HEK293 (cell line): ENCODE measurements around the gene LRRC4C.

Experiments used
- CTCF ChIP-seq: fragments of 450-650 bp; formaldehyde crosslinking; IDR thresholded peaks from 2 replicates; pipeline ENCODE4 v1.5.1; 2016; ENCODE audit warnings: missing biosample characterization, missing genetic modification characterization
- KLF9 ChIP-seq: fragments of 450-650 bp; formaldehyde crosslinking; IDR thresholded peaks from 2 replicates; pipeline ENCODE4 v1.5.1; 2016; ENCODE audit warnings: missing biosample characterization, missing genetic modification characterization, low read depth
- PRDM4 ChIP-seq: fragments of 450-650 bp; formaldehyde crosslinking; IDR thresholded peaks from 2 replicates; pipeline ENCODE4 v1.5.1; 2017; ENCODE audit warnings: missing biosample characterization, missing genetic modification characterization
- SETDB1 ChIP-seq: IDR thresholded peaks from one replicate; pipeline ENCODE4 v1.6.1; 2017; ENCODE audit warnings: mild to moderate bottlenecking, low read length, moderate library complexity, mixed read lengths; ENCODE audit not compliant: insufficient read length
- SP2 ChIP-seq: fragments of 450-650 bp; formaldehyde crosslinking; IDR thresholded peaks from 2 replicates; pipeline ENCODE4 v1.5.1; 2016; ENCODE audit warnings: missing biosample characterization, missing genetic modification characterization
- ZNF140 ChIP-seq: fragments of 450-650 bp; formaldehyde crosslinking; IDR thresholded peaks from 2 replicates; pipeline ENCODE4 v1.5.1; 2016; ENCODE audit warnings: missing biosample characterization, missing genetic modification characterization
- ZNF155 ChIP-seq: fragments of 450-650 bp; formaldehyde crosslinking; IDR thresholded peaks from 2 replicates; pipeline ENCODE4 v1.5.1; 2016; ENCODE audit warnings: missing biosample characterization, missing genetic modification characterization
- ZNF391 ChIP-seq: fragments of 450-650 bp; formaldehyde crosslinking; IDR thresholded peaks from 2 replicates; pipeline ENCODE4 v1.5.1; 2016; ENCODE audit warnings: low read depth, missing biosample characterization, missing genetic modification characterization, borderline replicate concordance
- ZNF394 ChIP-seq: fragments of 450-650 bp; formaldehyde crosslinking; IDR thresholded peaks from 2 replicates; pipeline ENCODE4 v1.5.1; 2016; ENCODE audit warnings: missing biosample characterization, missing genetic modification characterization, mild to moderate bottlenecking, moderate library complexity, borderline replicate concordance
- ZNF670 ChIP-seq: fragments of 450-650 bp; formaldehyde crosslinking; IDR thresholded peaks from 2 replicates; pipeline ENCODE4 v1.5.1; 2016; ENCODE audit warnings: missing biosample characterization, missing genetic modification characterization, low read depth

GRCh38 chr11:40376331-40376730, 1083.1 kb downstream of the LRRC4C start:
- no peak for TF ChIP-seq ZNF670 (tag by site-specific recombination)
- no peak for TF ChIP-seq SP2 (tag by site-specific recombination)
- TF ChIP-seq CTCF (tag by site-specific recombination), result no peak
- TF ChIP-seq SETDB1, result no peak
- TF ChIP-seq PRDM4 (tag by site-specific recombination), result no peak
- no peak for TF ChIP-seq ZNF155 (tag by site-specific recombination)
- no peak for TF ChIP-seq KLF9 (tag by site-specific recombination)
- TF ChIP-seq ZNF391, result no peak
- TF ChIP-seq ZNF394 (tag by site-specific recombination), result no peak
- TF ChIP-seq ZNF140, result no peak
